GM18517 (cell line): Measurements from ENCODE around the gene SMPD3.

Source experiments
- ATAC-seq: cut with Tn5 transposase; IDR thresholded peaks from one replicate; pipeline ENCODE4 v1.9.1; 2021; ENCODE audit warnings: mild to moderate bottlenecking, moderate library complexity; ENCODE audit not compliant: unreplicated experiment

The SMPD3 gene

DNA sequence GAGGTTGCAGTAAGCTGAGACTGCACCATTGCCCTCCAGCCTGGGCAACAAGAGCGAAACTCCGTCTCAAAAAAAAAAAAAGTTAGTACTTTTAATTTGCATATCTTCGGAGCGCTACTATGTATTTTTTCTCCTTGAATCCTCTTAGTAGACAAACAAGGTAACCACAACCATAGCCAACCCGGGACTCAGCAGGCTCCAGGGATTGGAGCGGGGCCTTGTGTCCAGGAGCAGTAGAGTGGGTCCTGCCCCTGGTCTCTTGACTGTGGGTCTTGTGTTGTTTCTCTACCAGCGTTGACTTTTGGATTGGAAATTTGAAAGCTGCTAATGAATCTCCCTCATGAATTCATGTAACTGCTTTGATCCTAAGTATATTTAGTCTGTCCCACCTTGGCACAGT lies 105.2 kb downstream of the SMPD3 start:
- ATAC-seq = no peak

DNA sequence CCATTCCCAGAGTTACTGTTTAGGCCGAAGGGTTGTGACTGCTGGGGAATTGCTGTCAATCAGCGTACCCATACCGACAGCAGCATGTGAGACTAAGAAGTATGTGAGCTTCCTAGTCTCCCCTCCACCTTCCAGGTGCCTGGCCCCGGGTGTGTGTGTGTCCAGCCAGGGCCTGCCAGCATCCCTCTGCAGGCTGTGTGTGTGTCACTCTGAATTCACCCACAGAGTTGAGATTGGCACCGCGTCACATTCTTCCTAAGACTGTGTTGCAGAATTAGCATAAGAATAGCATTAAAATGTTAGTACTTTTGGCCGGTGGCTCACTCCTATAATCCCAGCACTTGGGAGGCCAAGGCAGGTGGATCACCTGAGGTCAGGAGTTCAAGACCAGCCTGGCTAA lies 105.7 kb downstream of the SMPD3 start:
- ATAC-seq = no peak

DNA sequence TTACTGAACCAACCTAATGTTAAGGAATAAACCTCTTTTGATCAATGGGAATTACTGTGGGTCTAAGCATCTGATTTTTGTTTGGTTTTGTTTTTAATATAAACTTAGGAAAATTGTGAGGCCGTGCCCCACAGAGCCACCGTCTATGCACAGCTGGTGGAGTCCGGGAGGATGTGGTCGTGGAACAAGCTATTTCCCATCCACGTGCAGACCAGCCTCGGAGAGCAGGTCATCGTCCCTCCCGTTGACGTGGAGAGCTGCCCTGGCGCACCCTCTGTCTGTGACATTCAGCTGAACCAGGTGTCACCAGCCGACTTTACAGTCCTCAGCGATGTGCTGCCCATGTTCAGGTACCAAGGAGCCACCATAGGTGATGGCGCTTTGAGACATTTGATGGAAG lies 109.1 kb downstream of the SMPD3 start:
- ATAC-seq = no peak

DNA sequence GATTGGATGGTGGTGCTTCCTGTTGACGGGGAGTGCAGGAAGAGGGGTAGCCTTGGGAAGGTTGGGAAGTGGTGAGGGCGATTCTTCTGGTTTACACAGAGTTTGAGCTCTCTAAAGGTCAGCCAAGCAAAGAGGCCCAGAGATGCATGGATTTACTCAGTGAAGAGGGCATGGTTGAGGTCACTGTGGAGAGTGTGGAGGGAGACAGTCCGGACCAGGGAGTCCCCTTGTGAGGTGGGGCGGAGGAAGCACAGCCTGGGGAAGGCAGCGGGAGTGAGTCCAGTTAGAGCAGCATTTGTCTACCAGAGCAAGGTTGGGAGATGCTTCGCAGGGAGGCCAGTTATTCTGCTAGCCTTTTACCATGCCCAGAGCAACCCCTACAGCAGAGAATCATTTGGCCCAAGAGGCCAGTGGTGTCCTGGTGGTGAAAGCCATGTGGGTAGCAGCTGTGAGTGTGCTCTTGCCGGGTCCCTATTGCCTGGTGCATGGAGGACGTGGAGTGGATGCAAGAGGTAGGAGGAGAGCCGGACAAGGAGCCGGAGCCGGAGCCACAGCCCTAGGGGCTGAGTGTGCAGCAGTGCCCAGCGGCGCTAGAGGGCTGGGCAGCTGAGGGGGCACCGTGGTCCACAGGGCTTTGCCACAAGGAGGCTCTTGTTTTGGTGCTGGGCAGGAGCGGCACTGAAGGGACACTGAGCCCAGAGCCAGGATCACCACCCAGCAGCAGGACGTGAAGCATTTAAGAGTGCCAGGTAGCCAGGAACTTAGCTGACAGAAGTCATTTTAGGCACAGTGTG lies 109.8 kb downstream of the SMPD3 start:
- ATAC-seq = no peak

DNA sequence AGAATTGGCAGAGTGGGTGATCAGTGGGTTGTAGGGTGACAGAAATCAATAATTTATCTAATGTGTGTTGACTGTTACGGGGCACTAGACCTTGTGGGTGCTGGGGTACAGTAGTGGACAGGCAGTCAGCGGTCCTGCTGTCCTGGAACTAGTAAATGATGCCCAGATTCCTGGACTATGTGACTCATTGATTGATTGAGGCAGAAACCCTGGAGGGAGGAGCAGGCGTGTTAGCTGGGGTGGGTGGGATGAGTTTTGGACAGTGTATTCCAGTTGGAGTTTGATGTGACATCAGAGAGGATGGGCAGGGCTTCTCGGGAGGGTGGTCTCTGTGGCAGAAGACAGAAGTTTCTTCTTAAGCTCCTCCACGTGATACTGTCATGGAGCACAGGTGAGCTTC lies 113.1 kb downstream of the SMPD3 start:
- no peak for ATAC-seq

DNA sequence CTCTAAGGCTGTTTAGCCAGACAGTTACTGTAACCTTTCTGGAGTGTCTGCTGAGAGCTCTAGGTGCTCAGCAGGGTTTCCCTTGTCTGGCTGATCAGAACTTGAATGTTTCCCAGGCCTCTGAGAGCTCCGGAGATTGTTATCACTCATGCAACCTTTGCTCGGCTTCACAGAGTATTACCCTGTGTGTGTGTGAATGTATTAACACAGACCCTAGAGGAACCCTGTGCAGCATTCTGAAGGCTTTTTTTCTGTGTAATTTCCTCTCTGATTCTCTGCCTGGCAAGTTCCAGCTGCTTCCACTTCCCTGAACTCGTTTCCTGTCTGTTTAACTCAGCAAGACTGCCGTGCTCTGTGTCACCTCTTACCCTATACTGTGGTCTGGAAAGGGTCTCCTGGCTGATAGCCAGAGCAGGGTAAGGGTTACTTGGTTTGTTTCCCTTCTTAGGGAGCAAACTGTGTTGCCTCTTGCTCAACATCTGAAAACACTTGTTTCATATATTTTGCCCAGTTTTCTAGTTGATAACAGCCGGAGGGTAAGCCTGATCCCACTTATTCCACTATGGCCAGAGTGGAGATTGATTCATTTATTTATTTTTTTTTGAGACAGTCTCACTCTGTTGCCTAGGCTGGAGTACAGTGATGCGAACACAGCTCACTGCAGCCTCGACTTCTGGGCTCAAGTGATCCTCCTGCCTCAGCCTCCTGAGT lies 115.7 kb downstream of the SMPD3 start:
- ATAC-seq = no peak

DNA sequence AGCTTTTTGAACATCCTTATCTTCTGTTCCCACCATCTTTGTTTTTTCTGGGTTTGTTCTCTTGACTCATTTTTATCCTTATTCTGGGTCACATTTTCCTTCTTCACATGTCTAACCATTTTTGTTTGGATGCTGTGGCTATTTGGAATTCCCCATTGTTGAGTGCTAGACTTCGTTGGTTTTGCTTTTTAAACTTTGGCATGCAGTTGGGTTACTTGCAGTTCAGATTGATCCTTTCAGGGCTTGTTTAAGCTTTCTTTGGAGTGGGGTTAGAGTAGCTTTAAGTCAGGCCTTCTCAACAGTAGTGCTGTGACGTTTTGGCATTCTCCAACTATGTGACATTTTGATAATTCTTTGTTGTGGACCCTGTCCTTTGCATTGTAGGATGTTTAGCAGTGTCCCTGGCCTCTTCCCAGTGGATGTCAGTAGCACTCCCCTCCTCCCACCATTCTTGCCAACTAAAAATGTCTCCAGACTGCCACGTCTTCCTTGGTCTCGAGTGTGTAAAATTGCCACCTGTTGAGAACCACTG lies 116.4 kb downstream of the SMPD3 start:
- ATAC-seq = no peak

DNA sequence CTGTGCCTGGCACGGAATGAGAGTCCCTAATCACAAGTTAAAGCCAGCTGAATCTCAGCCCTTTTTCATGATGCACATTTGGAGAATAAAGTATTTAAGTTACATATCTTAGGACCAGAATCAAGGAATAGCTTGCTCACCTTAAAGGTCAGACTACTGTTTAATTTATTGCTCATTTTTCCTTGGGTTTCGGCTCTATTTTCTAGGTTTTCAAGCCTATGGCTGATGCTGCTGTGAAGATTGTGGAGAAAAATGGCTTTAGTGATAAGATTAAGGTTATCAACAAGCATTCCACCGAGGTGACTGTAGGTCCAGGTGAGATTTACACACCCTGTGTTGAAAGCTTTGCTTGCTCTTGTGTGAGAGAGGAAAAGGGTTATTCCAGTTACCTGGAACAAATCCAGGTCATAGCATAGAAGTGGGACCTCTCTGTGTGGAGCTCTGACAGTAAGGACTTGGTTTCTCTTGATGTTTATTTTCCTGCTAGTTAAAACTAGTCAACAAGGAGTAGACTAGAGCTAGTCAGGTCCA lies 119.4 kb downstream of the SMPD3 start:
- ATAC-seq = no peak

DNA sequence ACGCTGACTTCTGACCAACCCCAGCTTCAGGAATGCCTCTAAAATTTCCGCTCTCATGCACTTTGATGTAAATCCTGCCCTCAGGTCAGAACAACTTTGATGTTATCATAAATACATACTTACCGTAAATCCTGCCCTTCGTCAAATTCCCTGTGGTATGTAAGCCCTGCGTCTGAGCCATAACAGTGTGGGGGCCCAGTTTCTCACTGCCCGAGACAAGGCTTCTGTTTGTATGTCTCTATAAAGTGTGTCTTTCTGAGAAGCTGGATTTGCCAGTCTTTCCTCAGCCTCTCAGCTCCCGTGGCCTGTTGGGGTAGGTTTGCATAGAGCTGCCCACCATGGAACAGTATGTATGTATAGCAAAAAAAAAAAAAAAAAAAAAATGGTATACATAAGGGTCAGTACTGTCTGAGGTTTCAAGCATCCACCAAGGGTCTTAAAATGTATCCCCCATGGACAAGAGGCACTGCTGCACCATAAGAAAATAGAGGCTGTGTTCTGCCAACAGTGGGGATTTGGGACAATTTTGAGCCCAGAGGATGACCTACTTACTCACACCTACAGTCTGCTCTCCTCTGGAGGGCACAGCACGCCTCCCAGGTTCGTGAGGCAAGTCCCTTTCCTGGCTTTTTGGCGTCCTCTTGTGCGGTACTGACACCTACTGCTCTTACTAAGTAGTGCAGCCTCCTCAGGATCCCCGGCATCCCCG lies 120.0 kb downstream of the SMPD3 start:
- peak; percentile 65 for ATAC-seq

DNA sequence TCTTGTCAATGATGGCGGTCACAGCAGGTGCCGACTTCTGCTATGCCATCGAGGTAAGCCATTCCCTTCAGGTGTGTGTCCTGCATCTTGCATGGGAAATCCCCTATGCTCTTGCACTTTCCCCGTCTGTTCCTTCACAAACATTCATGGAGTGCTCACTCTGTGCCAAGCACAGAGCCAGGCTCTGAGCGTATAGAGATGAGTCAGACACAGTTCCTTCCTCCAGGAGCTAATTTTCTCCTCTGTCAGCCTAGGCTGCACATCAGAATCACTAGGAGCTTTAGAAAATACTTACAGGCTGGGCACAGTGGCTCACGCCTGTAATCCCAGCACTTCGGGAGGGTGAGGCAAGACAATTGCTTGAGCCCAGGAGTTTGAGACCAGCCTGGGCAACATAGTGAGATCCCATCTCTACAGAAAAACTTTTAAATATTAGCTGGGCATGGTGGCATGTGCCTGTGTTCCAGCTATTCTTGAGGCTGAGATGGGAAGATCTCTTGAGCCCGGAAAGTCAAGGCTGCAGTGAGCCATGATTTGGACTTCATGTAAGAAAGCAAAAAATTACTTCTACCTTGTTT lies 123.4 kb downstream of the SMPD3 start:
- no peak for ATAC-seq

DNA sequence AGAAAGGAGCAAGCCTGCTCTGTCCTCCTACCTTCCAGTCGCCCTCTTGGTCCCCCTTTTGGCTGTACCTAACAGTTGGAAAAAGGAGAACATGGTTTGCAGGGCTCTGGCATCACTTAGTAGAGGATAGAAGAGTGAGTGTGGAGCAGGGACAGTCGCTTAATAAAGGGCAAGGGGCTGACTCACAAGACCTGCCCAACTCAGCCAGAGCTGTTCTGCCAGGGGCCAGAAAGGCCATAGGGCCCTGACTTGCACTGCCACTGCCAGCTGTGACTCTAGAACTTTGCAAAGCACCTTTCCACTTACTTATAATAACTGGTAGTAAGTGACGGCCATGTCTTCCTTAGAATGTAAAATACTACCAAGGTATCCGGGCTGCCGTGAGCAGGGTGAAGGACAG lies 124.0 kb downstream of the SMPD3 start:
- ATAC-seq = no peak

DNA sequence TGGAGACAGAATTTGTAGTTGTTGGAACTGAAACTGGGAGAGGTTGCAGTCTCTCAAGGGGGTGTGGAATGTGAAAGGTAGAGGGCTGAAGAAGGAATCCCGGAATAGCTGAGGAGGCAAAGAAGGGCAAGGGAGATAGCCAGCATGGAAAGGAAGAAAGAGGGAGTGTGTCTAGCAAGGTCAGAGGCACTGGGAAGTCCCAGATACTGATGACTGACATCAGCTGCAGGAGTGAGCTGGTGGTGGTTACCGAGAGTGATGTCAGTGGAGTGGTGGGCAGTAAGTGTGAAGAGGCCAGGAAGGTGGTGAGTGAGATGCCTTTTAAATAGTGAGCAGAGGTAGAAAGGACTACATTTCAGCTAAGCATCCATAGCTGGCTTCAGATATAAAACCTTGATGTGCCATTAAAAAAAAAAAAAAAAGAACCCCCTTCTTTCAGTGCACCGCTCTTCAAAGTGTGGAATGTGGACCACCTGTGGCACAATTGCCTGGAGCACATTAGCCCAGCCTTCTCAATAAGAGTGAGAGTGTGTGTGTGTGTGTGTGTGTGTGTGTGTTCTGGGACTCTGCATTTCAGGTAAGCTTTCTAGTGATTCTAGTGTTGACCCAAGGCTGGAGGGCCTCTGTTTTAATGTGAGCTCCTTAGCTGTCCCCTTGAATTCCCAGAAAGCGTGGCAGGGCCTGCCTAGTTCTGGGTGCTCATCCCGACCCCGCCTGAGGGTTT lies 129.0 kb downstream of the SMPD3 start:
- no peak for ATAC-seq

DNA sequence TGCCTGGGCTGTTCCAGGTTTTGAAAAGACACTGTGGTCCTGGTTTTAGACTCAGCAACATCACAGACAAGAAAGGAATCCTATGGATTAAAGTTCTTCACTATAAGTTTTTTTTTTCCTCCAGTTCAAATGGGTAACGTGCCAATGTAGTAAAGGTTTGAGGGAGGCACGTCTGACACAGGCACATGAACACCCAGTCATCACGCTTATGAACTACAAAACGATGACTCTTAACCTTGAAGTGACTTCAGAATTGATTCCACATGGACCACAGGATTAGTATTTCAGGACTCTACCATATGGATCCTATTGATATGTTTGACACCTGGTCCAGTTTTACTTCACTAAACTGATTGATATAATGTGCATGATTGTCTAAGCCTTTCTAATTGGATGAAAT lies 135.2 kb downstream of the SMPD3 start:
- no peak for ATAC-seq

DNA sequence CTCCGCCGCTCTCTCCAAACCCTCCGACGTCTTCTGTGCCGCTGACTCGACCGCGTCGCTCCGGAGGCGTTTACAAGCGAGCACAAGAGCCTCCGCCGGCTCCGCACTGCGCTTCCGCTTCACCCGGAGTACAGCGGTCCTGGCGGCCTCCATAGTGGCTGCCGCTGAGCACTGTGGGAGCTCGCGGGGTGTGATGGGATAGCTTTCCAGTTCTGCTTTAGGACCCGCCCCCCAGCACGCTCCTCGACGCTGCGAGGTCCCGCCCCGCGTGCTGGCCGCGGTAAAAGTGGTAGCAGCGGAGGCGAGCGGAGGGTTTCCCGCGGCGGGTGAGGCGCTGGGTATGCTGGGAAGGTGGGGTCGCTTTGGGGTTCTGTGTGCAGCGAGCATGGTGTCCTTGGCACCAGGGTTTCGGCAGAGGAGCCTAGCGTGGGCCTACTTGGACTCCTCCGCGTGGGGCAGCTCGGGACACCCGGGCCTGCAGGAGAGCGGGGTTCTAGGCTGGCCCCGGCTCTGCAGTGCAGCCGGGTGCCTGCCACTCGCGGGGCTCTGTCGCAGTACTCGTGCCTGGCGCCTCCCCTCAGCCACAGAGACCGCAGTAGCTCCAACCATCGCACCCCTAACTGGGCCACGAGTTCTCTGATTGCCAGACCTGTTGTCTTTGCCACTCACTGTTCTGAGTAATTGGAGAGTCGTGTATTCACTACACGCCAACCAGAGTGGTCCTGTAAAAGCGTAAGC lies 137.4 kb downstream of the SMPD3 start, which contains the start of the genes PRMT7 and SLC7A6OS:
Gene PRMT7, plus strand, starts transcription at position 246 of the 738 bp plus-strand sequence. CDS start 4,961 bp downstream, outside the sequence.
Gene SLC7A6OS, minus strand, starts transcription at position 173 of the 738 bp plus-strand sequence. Its CDS starts 20 bp downstream, at position 153.
- ATAC-seq = peak; percentile 92

DNA sequence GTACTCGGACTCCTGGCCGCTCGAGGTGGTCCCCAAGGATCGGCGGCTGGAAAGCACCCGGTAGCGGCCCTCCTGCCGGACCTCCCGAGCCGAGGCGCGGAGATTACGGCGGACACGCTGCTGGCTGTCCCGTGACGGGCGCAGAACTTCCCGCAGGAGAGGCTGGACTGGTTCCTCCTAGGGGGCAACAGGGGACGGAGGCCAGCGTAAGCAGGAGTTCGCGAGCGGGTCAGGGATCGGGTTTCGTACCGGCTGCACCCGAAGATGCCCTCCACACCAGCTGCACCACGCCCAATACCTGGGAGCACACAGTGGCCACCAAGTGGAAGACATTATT lies 137.9 kb downstream of the SMPD3 start:
- ATAC-seq = peak; percentile 5

DNA sequence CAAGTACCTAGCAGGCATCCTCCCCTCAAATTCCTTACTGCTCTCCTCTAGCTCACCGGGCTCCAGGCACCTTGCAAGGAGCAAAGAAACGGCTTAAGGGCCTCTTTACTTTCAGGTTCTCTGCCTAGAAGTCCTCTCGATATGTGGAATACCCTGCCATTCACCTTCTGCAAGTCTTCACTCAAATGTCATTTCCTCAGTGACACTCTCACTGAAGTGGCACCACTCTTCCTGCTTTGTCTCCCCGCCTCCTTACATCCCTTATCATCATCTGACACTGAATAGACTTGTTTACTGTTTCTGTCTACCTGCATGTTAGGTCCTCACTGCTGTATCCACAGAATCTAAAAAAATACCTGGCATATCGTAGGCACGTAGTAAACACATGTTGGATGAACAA lies 138.5 kb downstream of the SMPD3 start:
- no peak for ATAC-seq
